ENCODE data around the gene ACOX3.

Gene ACOX3

GRCh38 chr4:8434251-8435073 lies 6.1 kb downstream of the ACOX3 start:
- DNase-seq (ENCODE audit: insufficient read length, low spot score) (no peak), FAIRE-seq (no peak)
- TF ChIP-seq CTCF (IDR thresholded peaks at IDR 0.05; ENCODE audit: insufficient read depth, missing control alignments) = no peak

- TF ChIP-seq CTCF (IDR thresholded peaks at IDR 0.05; ENCODE audit: insufficient read depth, missing control alignments) = no peak
- no peak for FAIRE-seq
- peak; percentile 41 for DNase-seq (ENCODE audit: insufficient read length, low spot score)
Observed at GRCh38 chr4:8433136-8433535, 7.4 kb downstream of the ACOX3 start.

GRCh38 chr4:8431553-8431952 lies 9.0 kb downstream of the ACOX3 start:
- FAIRE-seq (no peak), DNase-seq (ENCODE audit: insufficient read length, low spot score) (no peak)
- no peak for TF ChIP-seq CTCF (IDR thresholded peaks at IDR 0.05; ENCODE audit: insufficient read depth, missing control alignments)

- FAIRE-seq (no peak), DNase-seq (ENCODE audit: insufficient read length, low spot score) (peak; percentile 80)
- TF ChIP-seq CTCF (IDR thresholded peaks at IDR 0.05; ENCODE audit: insufficient read depth, missing control alignments) = no peak
Observed at GRCh38 chr4:8428288-8429097, 12.0 kb downstream of the ACOX3 start.

- no peak for TF ChIP-seq CTCF (IDR thresholded peaks at IDR 0.05; ENCODE audit: insufficient read depth, missing control alignments)
- FAIRE-seq (no peak), DNase-seq (ENCODE audit: insufficient read length, low spot score) (no peak)
Observed at GRCh38 chr4:8427761-8428287, 12.7 kb downstream of the ACOX3 start.

GRCh38 chr4:8427262-8427661 lies 13.3 kb downstream of the ACOX3 start:
- FAIRE-seq (no peak), DNase-seq (ENCODE audit: insufficient read length, low spot score) (no peak)
- TF ChIP-seq CTCF (IDR thresholded peaks at IDR 0.05; ENCODE audit: insufficient read depth, missing control alignments) = no peak

All from D721Med (cell line).